NK-92 (cell line): ENCODE results near the gene TIA1.

Source experiments
- DNase-seq: peaks from one replicate; lab custom pipeline; 2025; ENCODE audit not compliant: unreplicated experiment; lab: John Stamatoyannopoulos, UW

The TIA1 gene

DNA sequence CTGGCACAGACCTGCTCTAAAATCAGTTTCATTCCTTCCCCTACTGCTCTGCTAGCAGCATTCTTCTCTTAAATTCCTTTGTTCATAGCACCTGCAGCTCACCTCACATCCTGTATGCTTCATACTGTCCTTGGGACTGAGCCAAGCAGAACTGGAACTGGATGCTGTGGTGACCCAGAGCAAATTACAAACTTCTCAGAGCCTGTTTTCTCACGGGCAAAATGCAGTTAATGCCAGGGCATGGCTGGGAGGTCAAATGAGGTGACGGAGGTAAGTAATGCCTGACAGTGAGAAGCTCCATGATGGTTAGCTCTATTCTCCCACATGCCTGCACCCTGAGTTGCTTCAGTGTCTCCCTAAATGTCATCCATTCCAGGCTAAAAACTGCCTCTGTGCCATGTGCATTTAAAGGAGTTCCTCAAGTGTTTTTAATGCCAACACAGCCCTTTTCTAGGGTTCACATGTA, 87.3 kb downstream of the TIA1 start:
- DNase-seq: no peak

DNA sequence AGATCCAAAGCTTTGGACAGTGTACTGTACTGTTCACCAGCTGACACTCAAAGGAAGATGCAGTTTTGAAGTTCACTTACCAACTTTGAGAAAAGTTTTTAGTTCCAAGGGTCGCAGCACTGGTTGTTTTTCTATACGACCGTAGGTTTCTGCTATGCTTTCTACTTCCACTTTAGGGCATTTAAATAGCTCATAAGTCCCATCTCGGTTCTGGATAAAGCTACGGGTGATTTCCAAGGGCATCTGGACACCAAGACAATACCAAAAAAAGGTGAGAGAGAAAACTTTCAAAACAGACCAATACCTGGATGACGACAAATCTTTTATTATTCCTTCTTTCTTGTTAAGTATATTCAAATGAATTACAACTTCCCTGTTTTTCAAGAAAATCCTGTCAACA, 87.9 kb downstream of the TIA1 start:
- DNase-seq: no peak
